H54 (cell line): Measurements from ENCODE around the gene SLC22A14.

ENCODE experiments used
- DNase-seq: peaks from one replicate; pipeline ENCODE4 v3.0.0; 2011; ENCODE audit warnings: low spot score, mixed read lengths; ENCODE audit not compliant: insufficient read length
- FAIRE-seq: peaks from 3 replicates; lab custom pipeline; 2011; peaks lifted over from hg19 to GRCh38; lab: Jason Lieb, UNC
- POLR2A ChIP-seq: IDR thresholded peaks from 2 replicates; pipeline ENCODE4 v1.6.1; 2011; ENCODE audit warnings: low read depth, mild to moderate bottlenecking, low read length

Gene SLC22A14

DNA sequence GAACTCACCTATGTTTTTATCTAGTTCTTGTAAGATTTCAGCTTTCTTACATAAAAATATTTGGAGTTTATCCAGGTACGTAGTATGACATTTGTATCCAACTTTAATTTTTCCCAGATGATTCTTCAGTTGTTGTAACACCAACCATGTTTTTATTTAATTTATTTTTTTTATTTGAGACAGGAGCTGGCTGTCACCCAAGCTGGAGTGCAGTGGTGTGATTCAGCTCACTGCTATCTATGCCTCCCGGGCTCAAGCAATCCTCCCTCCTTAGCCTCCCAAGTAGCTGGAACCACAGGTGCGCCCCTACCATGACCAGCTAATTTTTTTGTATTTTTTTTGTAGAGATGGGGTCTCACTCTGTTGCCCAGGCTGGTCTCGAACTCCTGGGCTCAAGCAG is 71.1 kb downstream of the SLC22A14 start:
- DNase-seq = no peak
- no peak for TF ChIP-seq POLR2A
- FAIRE-seq = no peak

DNA sequence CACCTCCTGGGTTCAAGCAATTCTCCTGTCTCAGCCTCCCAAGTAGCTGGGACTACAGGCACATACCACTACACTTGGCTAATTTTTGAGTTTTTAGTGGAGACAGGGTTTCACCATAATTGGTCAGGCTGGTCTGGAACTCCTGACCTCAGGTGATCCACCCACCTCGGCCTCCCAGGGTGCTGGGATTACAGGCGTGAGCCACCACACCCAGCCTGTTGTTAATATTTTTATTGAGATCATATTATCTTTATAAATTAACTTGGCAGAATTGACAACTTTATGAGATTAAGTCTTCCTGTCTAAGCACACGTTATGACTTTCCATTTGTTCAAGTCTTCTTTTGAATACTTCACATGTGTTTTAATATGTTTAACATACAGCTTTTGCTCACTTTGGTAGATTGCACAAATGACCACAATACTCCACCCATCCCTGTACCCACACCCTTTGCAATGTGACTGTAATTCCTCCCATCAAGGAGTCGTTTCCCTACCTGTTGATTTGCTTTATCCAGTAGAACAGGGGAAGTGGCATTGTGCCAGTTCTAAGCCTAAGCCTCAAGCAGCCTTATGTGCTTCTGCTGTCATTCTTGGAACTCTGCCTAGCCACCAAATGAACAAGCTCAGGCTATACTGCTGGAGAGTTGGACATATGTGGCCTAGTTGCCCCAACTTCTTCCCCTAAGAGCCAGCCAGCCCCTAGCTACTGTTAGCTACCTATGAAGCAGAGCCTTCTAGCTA is 72.7 kb downstream of the SLC22A14 start:
- no peak for TF ChIP-seq POLR2A
- DNase-seq (no peak), FAIRE-seq (peak; percentile 57)

DNA sequence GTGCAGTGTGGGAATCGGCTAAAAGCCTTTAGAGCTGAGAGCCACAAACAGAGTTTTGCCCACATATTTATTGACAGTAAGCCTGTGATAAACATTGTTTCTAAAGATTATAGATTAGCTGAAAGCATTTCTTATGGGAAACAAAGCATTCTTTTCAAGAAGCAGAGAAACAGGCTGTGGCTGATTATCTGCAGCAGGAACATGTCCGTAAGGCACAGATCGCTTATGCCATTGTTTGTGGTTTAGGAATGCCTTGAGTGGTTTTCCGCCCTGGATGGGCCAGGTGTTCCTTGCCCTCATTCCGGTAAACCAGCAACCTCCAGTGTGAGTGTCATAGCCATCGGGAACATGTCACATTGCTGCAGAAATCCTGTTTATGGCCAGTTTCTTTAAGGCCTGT is 76.9 kb downstream of the SLC22A14 start:
- FAIRE-seq (no peak), DNase-seq (no peak)
- no peak for TF ChIP-seq POLR2A

DNA sequence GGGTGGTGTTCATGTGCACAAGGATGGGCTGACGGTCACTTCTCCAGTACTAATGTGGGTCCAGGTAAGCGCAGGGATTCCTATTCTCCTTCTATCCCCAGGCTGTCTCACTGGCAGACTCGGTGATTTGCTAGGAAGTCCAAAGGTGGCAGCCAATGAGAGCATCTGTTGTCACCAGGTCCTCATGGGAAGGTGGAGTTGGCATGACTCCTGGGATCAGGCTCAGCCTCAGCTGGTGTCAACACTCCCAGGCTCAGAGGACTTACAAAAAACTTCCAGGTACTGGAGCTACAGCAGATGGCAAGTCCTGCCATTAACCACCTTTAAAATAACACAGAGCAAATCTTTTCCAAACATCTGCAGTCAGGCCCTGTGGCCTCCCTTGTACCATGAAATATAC is 78.3 kb downstream of the SLC22A14 start:
- no peak for FAIRE-seq
- no peak for DNase-seq
- TF ChIP-seq POLR2A = no peak

DNA sequence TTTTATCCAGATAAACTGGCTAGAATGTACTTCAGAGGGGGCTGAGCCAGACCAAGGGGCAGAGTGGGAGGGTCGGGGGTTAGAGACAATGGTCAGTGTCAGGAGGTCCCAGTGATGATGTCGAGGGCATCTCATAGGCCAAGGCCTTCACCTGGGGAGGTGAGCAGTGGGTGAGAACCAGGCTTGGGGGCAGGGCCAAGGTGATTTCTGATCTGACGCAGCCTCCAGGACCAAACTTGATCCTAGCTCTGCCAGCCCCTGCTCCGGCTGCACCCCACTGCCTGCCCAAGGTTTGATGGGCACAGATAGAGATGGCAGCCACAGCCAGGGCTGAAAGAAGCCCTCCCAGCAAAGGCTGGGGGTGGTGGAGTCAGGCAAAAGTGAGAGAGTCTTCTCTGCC is 79.4 kb downstream of the SLC22A14 start:
- FAIRE-seq (no peak), DNase-seq (no peak)
- TF ChIP-seq POLR2A = no peak

DNA sequence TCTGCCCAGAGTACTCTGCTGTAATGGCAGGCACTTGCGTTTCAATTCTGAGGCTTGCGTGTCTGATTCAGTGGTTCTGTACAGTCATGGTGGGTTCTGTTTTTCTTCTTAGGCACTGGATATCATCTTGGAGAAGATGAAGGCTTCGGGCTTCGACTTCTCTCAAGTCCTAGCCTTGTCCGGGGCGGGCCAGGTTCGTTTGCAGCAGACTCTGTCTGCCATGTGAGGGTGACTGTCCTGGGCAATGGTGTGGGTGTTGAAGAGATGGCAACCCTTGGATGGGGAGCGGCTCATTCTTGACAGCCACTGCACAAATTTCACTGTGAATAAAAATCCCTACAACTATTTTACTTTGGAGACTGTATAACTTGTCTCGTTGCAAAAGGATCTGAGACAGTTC is 80.7 kb downstream of the SLC22A14 start:
- TF ChIP-seq POLR2A = no peak
- no peak for FAIRE-seq
- no peak for DNase-seq

DNA sequence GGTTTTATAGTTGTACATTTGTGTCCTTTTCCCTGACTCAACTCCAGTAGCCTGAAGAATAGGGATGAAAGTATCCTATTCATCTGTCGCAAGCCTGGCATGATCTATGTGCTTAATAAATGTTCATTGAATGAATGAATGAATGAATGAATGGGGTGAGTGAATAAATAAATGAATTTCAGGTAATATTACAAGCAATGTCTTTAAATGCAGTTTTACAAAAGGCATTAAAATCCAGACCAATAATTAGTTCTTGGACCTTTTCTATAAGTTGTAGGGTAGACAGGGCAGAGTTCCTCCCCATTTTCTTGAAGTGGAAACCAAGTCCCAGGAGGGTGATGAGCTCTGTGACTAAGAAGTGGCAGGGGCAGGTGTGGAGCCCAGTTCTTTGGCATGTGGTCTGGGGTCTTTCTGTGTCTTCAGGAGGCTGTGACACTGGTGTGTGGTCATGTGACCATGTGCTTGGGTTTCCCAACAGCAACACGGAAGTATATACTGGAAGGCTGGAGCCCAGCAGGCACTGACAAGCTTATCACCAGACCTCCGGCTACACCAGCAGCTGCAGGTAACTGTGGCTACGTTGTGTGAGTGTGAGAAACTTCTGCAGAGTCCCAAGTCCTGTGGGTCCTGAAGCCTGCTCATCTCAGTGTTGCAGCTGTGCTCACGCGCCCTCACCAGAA is 82.8 kb downstream of the SLC22A14 start:
- FAIRE-seq = no peak
- TF ChIP-seq POLR2A = no peak
- DNase-seq = no peak

DNA sequence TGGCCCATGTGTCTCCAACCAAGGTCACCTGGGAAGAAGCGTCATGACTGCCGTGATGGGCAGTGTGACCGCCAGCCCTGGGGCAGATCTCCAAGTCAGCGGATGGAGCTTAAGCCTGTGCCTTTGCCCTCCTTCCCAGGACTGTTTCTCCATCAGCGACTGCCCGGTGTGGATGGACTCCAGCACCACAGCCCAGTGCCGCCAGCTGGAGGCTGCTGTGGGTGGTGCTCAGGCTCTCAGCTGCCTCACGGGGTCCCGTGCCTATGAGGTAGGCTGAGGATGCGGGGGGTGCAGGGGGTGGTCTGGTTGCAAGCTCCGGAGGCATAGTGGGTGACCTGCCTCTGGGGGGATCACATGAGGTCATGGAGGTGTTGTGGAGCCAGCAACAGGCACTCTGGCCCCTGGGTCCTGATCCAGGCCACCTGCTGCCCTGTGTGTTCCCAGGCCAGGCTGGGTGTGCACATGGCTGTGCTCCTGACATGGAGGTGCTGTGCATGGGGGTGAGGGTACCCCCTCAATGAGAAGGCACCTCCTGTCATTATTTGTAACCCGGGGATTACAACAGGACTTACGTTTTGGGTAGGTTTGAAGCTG is 83.5 kb downstream of the SLC22A14 start:
- TF ChIP-seq POLR2A = no peak
- FAIRE-seq (no peak), DNase-seq (no peak)

DNA sequence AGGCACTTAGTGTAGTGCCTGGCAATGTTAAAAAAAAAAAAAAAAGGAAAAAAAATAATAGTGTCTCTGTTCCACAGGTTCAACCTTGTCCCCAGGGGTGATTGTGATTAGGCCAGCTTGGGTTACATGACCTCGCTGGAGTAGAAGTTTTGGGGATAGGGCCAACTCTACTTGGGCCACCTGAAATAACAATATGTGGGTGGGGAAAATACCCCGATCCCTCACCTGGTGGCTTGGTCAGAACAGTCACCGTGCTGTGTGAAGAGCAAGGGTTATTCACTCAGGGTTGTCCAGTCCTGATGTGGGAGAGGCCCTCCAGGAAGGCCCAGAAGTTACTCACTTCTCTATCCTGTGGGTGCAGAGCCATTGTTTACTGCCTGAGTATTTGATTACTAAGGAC is 84.0 kb downstream of the SLC22A14 start:
- no peak for TF ChIP-seq POLR2A
- DNase-seq (no peak), FAIRE-seq (no peak)

DNA sequence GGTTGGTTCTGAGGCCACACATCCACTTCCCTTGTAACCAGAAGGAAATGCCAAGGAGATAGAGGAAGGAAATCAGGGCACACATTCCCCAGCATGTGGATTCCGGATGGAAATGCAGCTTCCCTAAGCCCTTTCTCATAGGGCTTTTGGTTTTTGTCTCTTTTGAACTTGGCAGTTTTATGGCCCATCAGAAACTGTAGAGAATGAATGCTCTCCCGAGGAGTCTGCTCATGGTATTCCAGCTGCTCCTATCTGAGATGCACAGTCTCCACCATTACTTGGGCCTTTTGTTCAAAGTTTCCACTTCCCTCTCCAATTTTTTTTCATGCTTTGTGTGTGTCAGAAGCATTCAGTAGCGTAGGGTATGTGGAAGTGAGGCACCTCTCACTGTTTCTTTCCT is 85.7 kb downstream of the SLC22A14 start:
- DNase-seq (no peak), FAIRE-seq (no peak)
- TF ChIP-seq POLR2A = no peak
